ENCODE results near the gene TMEM63A. TPM values are rescaled to one million over a fixed set of nuclear protein-coding genes. Genes with fewer than 3 reads are reported as not detected.
"Not testable (repeated sequence)": the region's sequence is repeated elsewhere in the genome, so short reads cannot be mapped to it uniquely, and the experiment has no call there.

The TMEM63A gene
- total RNA-seq, 1 donor from 2014 or later = 41.0 TPM

DNA sequence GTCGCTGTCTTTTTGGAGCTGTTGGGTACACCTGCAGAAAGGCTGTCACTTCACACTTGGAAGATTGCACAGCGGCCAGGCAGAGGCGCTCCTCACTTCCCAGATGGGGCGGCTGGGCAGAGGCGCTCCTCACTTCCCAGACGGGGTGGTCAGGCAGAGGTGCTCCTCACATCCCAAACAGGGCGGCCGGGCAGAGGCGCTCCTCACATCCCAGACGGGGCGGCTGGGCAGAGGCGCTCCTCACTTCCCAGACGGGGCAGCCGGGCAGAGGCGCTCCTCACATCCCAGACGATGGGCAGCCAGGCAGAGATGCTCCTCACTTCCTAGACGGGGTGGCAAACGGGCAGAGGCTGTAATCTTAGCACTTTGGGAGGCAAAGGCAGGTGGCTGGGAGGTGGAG, 86.1 kb downstream of the TMEM63A start:
- not testable (repeated sequence) for DNase-seq (ENCODE audit: low read depth)

Other genes with a start within 250 kb of the TMEM63A start
- 85.8 and 205 TPM in 2 replicates for gene ENAH, start 229.3 kb downstream of the TMEM63A start, total RNA-seq
- gene SRP9, start 104.6 kb downstream of the TMEM63A start, total RNA-seq = 360 and 486 TPM in 2 replicates
- gene EPHX1, start 72.3 kb downstream of the TMEM63A start, total RNA-seq = 25.2 and 83.7 TPM in 2 replicates
- gene LEFTY1, start 6.8 kb upstream of the TMEM63A start, total RNA-seq = 0.15 TPM in 1 of 2 replicates, not detected in the other
- gene PYCR2, start 41.9 kb upstream of the TMEM63A start, total RNA-seq = 37.6 and 41.8 TPM in 2 replicates
- not detected in 2 replicates for gene LEFTY2, start 58.8 kb upstream of the TMEM63A start, total RNA-seq
- gene SDE2, start 117.0 kb upstream of the TMEM63A start, total RNA-seq = 27.2 and 34.9 TPM in 2 replicates
- 187 and 266 TPM in 2 replicates for gene H3-3A, start 180.3 kb upstream of the TMEM63A start, total RNA-seq